Uterus (tissue), 2 donors: ENCODE data around the gene GNG8.

Experiments used
- CTCF ChIP-seq, 4 experiments: fragments of 200-600 bp in 2 of 4; fragments of 450-650 bp in 2 of 4; sonication (generic) in 2 of 4; IDR thresholded peaks; one replicate each; pipeline ENCODE4 v1.5.1; 2016 to 2019; ENCODE audit warnings: antibody characterized with exemption in 4 of 4, mild to moderate bottlenecking in 2 of 4, moderate library complexity in 1 of 4
- POLR2A ChIP-seq, 2 donors: fragments of 450-650 bp; IDR thresholded peaks; one replicate each; pipeline ENCODE4 v1.6.1; 2016; ENCODE audit warnings: antibody characterized with exemption in 2 of 2, mild to moderate bottlenecking in 1 of 2, moderate library complexity in 1 of 2

DNA sequence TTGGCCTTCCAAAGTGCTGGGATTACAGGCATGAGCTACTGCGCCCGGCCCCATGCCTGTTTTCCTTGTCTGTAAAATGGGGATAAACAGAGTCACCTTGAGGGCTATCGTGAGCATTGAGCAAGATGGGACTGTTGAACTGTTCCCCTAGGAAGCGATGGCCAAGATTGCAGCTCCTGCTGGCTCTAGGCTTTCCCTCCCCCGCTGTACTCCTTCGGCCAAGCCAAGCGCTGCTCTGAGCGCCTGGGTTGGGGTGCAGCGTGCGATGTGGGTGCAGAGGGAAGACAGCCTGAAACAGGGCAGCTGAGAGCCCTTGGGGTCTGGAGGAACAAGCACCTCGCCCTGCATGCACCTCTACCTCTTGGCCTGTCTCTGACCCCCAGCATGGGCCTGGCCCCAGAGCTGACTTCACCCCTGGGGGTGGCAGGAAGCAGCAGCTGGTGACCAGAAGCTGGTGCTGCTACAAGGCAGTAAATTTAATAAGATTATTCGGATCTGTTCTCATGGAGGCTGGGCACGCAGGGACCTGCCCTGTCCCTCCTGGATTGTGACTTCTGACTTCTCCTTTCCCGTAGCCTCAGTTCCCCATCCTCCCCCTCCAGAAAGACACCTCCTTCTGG lies 5.3 kb downstream of the GNG8 start:
- TF ChIP-seq POLR2A (IDR thresholded peaks at IDR 0.05) (no peak), CTCF (IDR thresholded peaks at IDR 0.05) (no peak)
